Astrocyte of the spinal cord (primary cell): ENCODE measurements around the gene TTC19.
A peak's percentile ranks its signal among the peaks of the same experiment; 100 is the strongest.
"Not testable (repeated sequence)": the region's sequence is repeated elsewhere in the genome, so short reads cannot be mapped to it uniquely, and the experiment has no call there.

ENCODE experiments used
- DNase-seq: peaks from one replicate; pipeline ENCODE4 v3.0.0; 2011; ENCODE audit warnings: low read depth, low spot score
- H3K4me3 ChIP-seq: 2 replicates; pipeline ENCODE4 v1.5.1; 2011; ENCODE audit warnings: low read depth, mild to moderate bottlenecking, low read length, moderate library complexity
- in situ Hi-C: cut with HindIII; loops from 2 replicates; pipeline ENCODE4 v1.10.0; 2017; ENCODE audit warnings: low sequenced_read_pairs
- TF ChIP-seq, protein P1 (sequence below): IDR thresholded peaks from 2 replicates; pipeline ENCODE4 v1.5.1; 2012; ENCODE audit warnings: low read depth, mild to moderate bottlenecking, low read length, inconsistent platforms

TTC19 gene

DNA sequence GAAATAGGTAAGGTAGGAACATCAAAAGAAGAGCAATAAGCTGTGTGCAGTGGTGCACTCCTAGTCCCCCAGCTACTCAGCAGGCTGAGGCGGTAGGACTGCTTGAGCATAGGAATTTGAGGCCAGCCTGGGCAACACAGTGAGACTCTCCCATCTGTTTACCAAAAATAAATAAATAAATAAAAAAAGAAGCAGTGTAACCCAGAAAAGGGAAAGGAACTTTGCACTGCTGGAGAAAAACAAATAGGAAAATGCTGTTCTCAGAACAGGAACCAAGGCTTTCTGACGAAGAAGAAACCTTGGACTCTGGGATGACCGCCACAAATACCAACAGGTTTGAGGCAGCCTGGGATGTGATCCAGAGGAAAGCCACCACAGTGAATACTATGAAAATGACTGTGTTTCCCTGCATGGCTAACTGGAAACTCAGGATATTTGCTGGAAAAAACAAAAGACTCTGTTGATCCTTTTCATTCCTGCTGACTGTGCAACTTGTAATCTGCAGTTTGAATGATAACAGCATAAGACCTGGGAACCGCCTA lies 41.2 kb downstream of the TTC19 start:
- peak; percentile 93 for DNase-seq
- H3K4me3 ChIP-seq: no peak overlapping the region
- TF ChIP-seq, protein P1, sequence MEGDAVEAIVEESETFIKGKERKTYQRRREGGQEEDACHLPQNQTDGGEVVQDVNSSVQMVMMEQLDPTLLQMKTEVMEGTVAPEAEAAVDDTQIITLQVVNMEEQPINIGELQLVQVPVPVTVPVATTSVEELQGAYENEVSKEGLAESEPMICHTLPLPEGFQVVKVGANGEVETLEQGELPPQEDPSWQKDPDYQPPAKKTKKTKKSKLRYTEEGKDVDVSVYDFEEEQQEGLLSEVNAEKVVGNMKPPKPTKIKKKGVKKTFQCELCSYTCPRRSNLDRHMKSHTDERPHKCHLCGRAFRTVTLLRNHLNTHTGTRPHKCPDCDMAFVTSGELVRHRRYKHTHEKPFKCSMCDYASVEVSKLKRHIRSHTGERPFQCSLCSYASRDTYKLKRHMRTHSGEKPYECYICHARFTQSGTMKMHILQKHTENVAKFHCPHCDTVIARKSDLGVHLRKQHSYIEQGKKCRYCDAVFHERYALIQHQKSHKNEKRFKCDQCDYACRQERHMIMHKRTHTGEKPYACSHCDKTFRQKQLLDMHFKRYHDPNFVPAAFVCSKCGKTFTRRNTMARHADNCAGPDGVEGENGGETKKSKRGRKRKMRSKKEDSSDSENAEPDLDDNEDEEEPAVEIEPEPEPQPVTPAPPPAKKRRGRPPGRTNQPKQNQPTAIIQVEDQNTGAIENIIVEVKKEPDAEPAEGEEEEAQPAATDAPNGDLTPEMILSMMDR: no peak
- in situ Hi-C loops: no loop called here

GRCh38 chr17:16044487-16044886 lies 44.9 kb downstream of the TTC19 start:
- no peak overlapping the region for H3K4me3 ChIP-seq
- TF ChIP-seq, protein P1: no peak
- in situ Hi-C loops: no loop called here
- no peak for DNase-seq

DNA sequence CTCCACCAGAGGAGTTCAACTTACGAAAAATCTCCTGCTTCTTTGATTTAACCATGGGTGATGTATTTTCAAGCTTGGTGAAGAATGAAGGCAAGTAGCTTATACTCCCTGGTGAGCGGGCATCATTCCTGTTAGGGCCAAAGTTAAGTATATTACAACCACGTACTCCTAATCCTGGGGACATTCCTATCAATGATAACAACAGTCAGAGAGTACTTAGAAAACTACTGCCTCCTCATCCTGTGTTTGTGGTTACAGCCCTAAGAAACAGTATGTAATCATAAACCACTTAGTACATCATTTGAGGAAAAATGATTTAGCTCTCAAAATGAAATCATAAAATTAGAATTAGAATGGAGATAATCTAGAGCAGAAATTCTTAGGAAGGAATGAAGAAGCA lies 47.3 kb downstream of the TTC19 start:
- no peak for DNase-seq
- H3K4me3 ChIP-seq: no peak overlapping the region
- in situ Hi-C loops: no loop called here
- TF ChIP-seq, protein P1: no peak

DNA sequence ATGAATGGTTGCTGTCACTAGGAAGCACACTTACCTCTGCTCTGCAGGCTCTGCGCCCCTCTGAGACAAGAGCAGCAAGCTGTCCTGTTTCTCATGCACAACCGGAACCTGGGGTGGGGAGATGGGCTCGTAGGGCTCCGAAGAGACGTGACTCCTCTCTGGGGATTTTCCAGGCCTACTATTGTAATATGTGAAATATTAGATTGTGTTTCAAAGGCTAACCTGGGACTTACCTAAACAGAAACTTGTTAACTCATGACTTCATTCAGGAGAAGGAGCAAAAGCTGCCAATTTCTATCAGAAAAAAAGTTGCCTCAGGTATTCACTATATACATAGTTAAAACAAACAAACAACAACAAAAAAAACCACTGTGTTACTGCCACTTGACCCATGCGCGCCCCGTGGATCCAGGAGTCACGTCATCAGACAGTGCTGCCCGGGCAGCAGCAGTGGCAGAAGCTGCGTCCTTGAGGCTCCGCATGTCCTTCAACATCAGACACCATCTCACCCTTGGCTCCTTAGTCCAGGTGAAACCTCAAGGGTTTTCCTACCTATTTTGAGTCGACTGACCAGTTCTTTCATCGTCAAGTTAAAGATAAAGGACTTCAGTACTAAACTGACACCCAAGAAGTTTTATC lies 49.3 kb downstream of the TTC19 start:
- in situ Hi-C loops: no loop called here

GRCh38 chr17:16050844-16051243 lies 51.2 kb downstream of the TTC19 start:
- TF ChIP-seq, protein P1: no peak
- no peak for DNase-seq
- no peak overlapping the region for H3K4me3 ChIP-seq
- in situ Hi-C loops: no loop called here

More for the DNA sequence above, 49.3 kb downstream of the TTC19 start:
- TF ChIP-seq, protein P1: no peak
- no peak for DNase-seq
- H3K4me3 ChIP-seq: no peak overlapping the region

- TF ChIP-seq, protein P1: no peak
- in situ Hi-C loops: no loop called here
- DNase-seq: no peak
- no peak overlapping the region for H3K4me3 ChIP-seq
Observed at GRCh38 chr17:16052486-16052885, 52.9 kb downstream of the TTC19 start.

DNA sequence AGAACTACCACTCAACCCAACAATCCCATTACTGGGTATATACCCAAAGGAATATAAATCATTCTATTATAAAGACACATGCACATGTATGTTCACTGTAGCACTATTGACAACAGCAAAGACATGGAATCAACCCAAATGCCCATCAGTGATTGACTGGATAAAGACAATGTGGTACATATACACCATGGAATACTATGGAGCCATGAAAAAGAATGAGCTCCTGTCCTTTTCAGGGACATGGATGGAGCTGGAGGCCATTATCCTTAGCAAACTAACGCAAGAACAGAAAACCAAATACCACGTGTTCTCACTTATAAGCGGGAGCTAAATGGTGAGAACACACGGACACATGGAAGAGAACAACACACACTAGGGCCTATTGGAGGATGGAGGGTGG lies 55.5 kb downstream of the TTC19 start:
- H3K4me3 ChIP-seq, DNase-seq, in situ Hi-C loops: not testable (repeated sequence)
